Endothelial cell of hepatic sinusoid (primary cell): ENCODE data around the gene KMT5B.

Experiments
- in situ Hi-C: cut with HindIII; loops from 2 replicates; pipeline ENCODE4 v1.10.0; 2017; ENCODE audit warnings: low sequenced_read_pairs

KMT5B gene

DNA sequence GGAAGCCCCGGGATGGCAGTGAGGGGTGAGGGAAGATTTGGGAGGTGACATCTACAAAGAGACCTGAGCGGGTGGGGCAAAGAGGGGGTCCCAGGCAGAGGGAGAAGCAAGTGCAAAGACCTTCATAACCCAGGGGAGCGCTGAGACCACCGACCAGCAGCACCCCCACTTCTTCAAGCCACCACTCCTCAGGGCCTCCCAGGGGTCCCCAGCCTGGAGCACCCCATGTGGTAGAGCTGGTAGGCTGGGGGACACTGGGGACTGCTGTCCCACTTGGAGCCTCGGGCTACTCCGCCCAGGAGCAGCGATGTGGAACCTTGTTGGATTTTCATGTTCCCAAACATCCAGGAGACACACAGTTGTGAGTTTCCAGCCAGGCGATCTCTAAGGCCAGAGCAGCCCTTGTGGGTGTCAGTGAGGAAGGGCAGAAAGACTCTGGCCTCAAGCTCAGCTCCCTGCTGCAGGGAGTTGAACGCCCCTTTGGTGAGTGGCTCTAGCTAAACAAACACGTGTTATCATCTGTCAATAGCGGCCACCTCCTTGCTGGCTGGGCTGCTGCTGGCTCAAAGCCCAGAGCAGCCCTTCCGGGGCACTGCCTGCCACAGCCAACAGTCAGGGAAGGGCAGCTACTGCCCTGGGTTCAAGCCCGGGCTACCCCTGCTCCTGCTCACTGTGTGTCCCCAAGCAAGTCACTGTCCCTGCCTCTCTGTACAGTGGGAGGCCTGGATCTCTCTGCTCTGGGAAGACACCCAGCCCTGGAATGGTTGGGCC is 66.2 kb downstream of the KMT5B start:
- in situ Hi-C loops: no loop called here

DNA sequence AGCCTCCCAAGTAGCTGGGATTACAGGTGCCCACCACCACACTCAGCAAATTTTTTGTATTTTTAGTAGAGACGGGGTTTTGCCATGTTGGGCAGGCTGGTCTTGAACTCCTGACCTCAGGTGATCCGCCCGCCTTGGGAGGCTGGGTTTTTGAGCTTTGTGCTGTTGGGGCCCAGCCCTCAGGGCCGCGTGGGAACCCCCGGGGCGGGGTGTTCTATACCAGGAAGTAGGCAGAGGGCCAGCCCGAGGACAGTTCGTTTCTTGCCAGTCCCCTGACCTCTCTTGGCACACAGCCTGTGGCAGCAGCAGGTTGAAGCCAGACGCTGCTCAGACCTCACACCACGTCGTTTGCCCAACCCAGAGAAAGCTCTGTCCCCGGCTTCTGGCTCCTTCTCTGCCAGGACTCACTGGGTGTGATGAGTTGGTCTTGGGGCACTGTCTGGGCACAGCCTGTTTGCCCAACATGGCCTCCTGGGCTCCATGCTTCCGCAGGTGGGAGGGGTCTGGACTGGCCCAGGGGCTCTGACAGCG is 67.0 kb downstream of the KMT5B start:
- in situ Hi-C loops: no loop called here

DNA sequence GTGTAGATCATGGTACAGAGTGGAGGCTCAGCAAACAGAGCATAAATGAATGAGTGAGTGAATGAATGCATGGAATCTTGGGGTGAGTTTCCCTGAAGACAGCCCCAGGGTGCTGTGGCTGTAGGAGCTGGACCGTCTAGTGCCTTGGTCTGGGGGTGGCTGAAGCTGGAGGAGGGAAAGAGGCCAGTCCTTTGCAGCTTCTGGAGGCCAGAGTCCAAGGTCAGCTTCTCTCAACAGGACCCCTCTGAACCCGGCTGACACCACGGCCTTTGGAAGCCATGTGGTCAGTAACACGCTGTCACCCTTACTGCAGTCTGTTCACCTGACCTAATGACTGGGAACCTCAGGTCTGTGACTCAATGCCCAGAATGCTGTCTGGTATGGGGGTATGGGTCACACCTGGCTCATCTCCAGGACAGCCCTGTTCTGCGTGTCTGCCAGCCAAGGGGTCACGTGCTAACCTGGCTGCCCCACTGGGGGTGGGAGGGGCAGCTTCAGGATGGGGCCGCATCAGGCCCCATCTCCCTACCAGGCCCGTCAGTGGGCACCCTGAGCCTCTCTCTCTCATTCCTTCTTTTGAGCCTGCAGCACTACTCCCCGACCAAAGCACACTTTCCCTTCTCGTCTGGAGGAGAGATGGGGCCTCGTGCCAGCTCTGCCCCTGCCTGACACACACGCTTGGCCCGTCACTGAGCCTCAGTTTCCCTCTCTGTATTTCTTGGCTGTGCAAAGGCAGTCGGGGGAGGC is 67.8 kb downstream of the KMT5B start:
- in situ Hi-C loops: no loop called here

DNA sequence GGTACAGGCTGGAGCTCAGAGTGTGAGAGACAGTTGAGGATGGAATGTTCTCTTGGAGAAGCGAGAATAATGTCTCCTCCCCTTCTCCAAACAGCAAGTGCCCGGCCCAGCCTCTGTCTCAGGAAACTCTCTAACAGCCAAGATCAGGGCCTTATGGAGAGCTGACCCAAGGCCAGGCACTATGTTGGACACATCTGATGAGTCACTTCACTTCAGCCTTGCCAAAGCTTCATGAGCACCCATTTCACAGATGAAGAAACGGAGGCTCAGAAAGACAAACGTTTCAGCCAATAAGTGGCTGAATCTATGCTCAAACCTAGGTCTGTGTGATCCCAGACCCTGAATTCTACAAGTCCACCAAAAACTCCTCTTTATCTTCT is 69.8 kb downstream of the KMT5B start:
- in situ Hi-C loops: no loop called here

DNA sequence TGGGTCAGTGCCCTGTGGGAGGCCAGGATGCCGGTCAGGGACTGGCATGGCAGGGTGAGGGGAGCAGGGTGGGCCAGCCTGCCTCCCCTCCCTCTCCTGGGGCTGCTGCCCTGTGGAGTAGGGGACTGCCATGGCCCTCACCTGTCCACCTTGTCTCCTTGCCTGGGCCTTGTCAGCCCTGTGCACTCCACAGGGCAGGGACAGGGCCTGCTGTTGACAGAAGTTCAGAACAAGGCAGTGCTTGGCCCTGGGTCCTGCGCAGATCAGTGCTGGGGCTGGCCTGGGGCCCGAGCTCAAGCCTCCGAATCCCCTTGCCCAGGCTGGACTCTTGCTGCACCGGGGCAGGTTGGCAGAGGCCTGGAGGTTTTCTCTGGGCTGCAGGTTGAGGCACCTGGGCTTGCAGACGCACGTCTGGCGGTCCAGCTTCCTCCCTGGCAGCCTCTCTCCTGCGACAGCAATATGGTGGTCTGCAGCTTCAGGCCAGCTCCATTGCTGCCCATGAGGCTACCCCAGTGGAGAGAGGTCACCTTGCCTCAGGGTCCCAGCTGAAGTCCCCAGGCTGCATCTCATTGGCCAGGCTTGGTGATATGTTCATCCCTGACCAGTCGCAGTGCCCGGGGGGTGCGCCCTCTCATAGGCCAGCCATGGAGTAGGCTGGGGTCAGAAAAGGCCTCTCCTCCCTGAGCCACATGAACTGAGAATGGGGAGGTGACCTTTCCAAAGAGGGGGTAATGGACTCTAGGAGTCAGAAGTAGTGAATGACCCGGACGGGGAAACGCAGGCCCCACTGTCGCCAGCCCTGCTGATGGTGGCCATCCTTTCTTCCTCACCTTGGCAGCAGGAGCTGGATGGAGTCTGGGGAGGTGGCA is 70.4 kb downstream of the KMT5B start:
- in situ Hi-C loops: no loop called here

DNA sequence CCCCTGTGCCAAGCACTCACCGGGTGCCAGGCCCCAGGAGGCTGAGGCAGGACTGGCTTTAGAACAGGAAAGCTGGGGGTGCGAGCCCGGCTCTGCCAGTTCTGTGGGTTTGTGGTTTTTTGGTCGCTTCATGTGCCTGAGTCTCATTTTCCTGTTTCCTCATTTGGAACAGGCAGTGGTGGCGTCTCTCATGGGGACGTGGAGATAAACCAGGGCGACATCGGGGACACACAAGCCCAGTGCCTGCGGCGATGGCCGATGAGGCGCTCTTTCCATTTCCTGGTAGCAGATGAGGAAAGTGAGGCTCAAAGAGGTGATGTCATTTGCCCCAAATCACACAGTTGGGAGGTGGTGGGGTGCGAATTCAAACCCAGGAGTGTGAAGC is 71.1 kb downstream of the KMT5B start:
- in situ Hi-C loops: no loop called here

DNA sequence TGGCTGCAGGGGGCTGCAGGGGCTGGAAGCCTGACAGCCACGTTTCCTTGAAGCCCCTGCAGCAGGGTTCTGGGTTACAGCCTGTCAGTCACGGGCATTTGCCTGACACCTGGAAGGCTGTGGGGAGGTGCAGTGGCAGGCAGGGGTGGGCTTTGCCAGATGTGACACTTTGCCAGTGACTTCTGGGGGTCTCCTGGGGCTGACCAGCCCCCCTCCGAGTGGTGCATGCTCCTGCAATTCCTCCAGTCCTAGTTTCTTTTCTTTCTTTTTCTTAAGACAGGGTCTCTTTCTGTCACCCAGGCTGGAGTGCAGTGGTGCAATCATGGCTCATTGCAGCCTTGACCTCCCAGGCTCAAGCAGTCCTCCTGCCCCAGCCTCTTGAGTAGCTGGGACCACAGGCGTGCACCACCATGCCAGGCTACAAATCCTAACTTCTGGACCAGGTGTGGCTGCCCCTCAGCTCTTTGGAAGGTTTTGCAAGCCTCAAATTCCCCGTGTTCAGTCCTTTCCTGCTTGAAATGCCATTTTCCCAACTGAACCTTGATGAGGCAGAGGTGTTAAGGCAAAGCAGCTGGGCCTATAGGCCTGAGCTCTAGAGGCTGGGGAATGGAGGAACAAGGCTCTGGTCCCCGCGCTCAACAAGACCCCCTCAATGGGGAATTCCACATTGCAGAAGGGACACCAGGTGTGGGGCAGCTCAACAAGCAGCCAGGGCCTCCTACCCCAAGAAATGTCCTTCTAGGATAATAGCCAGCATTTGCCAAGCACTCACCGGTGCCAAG is 71.7 kb downstream of the KMT5B start:
- in situ Hi-C loops: no loop called here

DNA sequence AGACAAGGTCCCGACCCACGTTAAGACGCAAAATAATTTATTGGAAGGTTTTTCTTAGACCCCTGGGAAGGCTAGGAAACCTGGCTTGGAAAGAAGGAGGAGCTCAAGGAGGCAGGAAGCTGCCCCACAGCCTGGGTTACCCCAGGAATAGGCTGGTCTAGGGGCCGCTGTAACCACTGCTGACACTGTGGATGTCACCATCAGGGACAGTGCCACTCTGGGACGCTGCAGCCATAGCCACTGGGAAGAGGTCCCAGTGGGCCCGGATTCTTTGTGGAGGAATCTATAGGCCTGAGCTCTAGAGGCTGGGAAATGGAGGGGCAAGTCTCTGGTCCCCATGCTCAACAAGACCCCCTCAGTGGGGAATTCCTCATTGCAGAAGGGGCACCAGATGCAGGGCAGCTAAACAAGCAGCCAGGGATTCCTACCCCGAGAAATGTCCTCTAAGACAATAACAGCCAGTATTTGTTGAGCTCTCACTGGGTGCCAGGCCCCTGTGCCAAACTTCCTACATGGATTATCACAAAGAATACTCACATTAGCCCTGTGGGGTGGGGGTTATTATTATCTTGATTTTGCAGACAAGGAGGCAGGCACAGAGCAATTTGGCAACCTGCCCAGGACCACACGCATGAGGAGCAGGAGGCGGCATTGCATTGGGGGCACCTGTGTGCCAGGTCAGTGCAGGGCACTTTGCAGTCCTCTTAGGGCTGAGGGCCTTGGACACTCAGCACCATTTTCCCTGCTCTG is 72.4 kb downstream of the KMT5B start:
- in situ Hi-C loops: no loop called here

DNA sequence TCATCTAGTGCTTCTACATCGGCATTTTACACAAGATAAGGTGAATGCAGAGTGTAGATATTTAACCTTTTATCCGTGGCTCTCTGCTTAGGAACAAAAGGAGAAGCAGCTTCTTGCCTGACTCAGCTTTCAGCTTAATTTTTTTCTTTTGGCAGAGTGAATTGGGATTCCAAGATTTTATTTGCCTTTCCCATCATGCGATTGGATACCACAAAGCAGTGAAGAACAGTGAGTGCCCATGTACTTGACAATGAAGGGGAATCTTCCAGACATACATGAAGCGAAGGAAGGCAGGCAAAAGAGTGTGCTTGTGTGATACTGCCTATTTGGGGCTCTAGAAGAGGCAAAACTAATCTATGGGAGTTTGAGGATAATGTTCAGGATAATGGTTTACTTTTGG is 74.9 kb downstream of the KMT5B start:
- in situ Hi-C loops: no loop called here

DNA sequence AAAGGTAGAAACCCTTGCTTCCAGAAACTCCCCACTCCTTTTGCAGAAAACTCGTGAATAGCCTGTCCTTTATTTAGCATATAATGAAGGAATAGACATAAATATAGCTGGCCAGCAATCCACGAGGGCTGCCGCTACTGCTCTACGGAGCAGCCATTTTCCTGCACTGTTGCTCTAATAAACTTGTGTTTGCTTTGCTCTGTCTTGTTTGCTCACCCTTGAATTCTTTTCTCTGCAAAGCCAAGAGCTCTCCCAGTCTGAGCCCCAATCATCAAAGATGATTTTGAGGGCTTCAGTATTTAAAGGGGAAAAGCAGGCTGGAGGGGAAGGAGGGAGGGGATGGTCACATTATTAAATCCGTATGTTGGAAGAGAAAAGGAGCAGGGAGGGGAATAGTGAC is 75.3 kb downstream of the KMT5B start:
- in situ Hi-C loops: no loop called here

DNA sequence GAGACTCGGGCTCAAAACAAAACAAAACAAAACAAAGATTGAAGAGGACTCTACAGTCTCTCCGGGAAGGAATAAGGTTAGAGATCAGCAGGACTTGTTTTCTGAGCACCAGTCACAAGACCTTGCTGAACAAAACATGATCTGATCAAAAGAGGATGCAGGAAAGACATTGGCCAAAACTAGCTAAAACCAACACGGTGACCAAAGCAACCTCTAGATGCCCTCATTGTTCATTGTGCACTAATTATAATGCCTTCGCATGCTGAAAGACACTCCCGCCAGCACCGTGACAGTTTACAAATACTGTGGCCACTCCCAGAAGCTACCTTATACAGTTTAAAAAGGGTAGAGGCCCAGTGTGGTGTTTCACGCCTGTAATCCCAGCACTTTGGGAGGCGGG is 76.2 kb downstream of the KMT5B start:
- in situ Hi-C loops: no loop called here

DNA sequence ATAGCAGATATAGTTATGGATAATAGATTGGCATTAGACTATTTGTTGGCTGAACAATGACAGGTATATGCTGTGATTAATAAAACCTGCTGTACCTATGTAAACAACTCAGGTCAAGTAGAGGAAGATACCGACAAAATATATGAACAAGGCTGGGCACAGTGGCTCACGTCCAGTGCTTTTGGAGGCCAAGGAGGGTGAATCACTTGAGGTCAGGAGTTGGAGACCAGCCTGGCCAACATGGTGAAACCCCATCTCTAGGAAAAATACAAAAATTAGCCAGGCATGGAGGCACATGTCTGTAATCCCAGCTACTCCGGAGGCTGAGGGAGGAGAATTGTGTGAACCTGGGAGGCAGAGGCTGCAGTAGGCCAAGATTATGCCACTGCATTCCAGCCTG is 77.9 kb downstream of the KMT5B start:
- in situ Hi-C loops: no loop called here

DNA sequence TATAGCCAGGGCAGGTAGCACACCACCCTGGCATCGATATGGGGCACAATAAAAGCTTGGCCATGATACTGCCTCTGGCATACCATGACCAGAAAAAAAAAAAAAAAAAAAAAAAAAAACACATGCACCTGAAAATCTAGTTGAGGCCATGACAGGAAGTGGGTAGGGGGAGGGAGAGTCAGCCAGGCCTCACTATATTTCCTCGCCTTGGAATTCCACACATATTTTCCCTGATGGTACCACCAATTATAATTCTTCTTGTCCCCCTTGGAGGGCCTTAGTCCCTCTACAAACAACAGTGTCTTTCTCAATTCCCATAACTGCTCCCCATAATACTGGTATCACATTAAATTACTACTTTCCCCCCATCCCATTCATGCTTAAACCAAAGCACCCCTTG is 79.3 kb downstream of the KMT5B start:
- in situ Hi-C loops: no loop called here

DNA sequence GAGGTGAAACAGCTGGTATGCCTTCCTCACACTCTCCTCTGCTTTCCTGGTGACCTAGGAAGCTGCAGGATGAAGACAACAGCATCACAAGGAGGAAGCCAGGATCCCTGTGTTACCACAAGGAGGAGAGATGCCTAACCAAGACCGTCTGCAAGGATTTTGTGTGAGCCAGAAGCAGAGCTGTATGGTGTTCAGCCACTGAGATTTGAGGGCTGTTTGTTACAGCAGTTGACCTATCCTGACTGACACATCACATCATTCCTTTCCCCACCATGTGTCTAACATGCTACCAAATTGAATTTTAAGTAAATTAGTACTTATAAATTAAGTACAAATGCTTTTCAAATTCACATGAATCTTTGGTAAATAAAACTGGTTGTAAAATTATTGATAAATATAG is 83.0 kb downstream of the KMT5B start:
- in situ Hi-C loops: no loop called here

DNA sequence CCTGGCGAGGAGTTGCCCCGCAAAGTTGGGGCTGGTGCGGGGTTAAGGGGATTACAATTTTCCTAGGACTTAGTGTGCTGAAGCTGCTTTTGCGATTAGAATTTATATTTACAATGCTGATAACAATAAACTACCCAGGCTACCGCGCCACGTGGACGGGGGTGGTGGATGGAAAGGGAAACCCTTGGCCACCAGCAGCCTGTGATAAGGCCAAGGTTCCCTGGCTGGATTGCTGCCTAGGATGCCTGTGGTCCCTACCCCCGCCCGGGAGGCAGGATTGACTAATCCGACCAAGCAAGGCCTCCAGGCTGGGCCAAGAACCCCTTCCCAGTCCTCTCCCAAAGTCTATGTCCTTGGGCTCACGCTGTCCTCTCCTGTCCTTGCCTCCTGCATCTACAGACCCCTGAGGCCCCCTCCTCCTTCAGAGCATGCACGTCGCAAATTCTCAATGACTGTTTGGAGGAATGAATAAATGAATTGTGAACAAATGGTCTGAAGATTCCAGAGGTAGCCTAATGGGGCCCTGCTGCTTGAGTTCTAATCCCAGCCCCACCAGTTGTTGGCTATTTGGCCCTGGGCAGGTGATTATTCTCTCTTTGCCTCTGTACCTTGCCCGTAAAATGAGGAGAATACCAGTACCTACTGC is 84.3 kb downstream of the KMT5B start:
- in situ Hi-C loops: no loop called here

DNA sequence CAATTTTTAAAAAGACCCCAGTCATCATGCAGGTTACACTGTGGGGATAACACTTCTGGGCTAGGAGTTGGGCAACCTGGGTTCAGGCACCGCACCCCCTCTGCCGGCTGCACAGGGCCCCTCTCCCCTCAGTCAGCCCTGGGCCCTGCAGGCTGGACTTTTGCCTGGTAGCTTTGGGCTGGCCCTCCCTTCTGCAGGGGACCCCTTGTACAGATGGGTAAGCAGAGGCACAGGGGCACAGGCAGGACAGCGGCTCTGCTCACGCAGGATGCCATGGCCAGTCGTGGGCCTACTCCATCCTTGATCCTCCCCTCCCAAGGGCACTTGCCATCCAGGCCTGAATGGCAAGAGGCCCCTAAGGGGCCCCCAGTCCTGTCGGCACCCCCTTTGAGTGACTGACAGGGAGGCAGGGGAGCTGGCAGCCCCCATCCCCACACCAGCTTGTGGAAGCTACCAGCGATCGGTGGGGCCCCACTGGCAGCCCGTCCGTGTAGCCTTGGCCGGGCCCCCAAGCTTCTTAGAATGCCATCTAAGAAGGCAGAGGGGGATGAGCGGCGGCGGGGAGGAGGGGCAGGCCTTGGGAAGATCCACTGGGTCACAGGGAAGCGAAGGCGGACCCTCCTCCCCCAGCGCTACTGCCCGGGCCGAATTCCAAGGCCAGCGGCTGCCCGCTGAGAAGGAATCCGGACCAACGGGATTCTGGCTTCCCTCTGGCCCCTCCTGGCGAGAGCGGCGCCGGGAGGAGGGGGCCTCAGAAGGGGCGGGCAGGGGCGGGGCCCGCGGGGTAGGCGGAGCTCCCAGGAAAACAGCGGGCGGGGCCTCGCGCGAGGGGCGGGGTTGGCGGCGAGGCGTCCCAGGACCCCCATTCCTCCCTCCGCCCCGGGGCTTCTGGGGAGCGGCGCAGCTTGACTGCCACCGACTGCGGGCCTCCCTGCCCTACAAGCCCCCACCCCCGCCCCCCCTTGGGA is 85.1 kb downstream of the KMT5B start:
- in situ Hi-C loops: no loop called here

DNA sequence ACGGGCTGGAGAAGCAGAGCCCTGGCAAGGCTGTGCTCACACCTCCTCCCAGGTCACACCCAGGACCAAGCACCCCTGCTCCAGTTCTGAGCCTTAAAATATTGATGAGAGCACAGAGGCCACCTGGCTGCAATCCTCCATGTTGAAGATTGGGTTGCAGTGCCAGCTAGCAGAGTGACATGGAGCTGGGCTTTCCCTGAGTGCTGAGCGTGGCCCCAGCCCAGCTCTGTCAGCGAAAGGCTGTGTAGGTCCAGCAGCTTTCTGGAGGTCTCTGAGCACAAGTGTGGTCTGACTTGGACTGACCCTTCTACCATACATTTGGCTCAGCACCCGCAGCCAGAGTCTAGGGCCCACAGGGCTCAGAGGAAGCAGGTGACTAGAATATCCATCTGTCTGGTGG is 87.9 kb downstream of the KMT5B start:
- in situ Hi-C loops: no loop called here

DNA sequence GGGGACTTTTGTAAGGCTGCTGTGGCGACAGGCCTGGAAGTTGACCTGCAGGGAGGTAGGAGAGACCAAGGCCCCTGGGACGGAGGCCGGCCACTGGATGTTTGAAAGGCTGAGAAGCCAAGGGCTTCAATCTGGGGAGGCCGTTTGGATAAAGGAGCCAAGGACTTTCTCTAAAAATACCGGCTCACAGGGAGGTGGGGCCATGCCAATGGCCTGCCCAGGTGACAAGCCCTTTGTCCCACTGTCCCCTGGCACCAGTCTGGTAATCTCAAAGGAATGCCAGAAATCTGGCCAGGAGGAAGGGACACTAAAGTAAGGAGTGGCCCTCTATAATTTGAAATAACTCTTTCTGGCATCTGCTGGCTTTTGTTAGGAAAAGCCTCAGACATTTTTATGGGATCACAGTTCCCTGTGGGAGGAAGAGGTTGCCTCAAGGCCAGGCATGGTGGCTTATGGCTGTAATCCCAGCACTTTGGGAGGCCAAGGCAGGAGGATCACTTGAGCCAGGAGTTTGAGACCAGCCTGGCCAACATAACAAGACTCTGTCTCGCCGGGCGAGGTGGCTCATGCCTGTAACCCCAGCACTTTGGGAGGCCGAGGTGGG is 90.1 kb downstream of the KMT5B start:
- in situ Hi-C loops: no loop called here
